Measurements from ENCODE around the gene PLEKHO1.

The PLEKHO1 gene

DNA sequence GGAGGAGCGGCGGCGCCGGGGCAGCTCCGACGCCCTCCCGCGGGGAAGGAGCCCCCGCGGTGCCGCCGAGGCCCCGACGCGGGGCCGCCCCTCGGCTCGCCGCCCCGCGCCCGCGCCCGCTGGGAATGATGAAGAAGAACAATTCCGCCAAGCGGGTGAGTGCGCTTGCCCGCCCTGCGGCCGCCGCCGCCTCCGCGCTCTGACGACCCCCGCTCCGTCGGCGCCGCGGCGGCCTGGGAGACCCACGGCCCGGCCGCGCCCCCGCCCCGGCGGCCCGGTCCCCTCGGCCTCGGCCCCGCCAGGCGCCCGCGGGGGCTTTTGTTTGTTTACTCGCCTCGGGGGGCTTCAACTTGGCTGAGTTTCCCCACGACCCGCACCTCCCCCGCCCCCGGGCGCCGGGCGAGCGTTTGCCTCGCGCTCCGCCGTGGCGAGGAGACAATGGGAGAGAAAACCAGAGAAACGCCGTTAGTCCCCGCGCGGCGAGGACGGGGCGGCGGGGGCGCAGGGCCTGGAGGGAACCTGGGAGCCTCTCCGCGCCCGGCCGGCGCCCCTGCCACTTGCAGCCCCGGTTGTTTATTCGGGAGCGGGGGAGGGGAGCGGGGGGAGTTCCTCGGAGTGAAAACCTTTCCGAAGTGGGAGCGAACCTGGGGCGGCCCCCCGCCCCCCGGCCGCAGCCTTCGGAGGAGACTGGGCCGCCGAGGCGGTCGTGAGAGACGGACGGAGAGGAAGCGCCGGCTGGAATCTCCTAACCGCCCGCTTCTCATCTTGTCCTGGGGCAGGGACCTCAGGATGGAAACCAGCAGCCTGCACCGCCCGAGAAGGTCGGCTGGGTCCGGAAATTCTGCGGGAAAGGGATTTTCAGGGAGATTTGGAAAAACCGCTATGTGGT lies 661 bp downstream of the PLEKHO1 start:
- no peak for DNase-seq (ENCODE audit: low spot score)

DNA sequence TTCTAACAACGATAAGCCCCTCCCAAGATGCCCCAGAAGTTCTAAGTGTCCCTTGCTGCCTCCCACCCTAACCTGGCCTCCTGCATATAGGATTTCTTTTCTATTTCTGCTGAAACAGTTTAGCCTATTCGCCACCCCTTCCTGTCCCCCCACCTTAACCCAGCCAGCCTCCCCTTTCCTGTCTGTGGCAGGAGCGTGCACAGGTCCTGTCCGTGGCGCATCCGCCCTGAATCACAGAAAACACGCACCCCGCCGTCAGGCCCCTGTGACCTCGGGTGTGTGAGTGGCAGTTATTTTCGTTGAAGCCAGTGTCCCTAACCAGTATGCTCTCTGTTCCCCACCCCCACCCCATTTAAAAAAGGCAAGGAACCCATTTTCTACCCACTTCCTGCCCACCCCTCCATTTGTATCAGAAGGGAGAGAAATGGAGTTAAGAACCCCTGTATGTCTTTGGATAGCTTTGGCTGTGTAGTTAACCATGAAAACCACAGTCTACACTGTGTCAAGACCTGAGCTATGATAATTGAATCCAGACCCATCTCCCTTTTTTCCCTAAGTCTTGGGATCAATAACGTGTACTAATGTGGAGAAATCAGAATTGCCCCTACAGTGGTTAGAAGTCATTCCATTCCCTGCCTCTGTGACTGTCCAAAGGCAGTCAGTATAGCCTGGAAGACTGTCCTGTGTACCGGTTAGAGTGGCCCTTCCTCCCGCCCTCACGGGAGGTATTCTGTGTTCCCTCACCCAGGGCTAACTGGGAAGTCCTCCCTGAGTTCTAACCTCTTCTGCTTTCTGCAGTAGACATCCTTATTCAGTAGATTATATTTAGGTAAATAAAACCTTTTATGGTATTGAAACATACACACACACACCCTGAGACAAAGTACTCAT lies 1.8 kb downstream of the PLEKHO1 start:
- no peak for DNase-seq (ENCODE audit: low spot score)

DNA sequence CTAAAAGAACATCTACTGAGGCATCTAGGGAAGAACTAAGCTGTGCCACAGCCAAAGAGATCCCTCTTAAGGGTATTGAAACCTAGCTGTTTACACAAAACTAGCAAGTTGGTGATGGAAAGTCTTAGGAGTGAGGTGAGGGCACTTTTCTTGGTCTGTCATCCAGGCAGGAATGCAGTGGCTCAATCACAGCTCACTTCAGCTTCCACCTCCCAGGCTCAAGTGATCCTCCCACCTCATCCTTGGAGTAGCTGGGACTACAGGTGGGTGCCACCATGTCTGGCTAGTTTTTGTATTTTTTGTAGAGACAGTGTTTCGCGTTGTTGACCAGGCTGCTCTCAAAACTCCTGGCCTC lies 2.4 kb downstream of the PLEKHO1 start:
- DNase-seq (ENCODE audit: low spot score), result peak; percentile 47

DNA sequence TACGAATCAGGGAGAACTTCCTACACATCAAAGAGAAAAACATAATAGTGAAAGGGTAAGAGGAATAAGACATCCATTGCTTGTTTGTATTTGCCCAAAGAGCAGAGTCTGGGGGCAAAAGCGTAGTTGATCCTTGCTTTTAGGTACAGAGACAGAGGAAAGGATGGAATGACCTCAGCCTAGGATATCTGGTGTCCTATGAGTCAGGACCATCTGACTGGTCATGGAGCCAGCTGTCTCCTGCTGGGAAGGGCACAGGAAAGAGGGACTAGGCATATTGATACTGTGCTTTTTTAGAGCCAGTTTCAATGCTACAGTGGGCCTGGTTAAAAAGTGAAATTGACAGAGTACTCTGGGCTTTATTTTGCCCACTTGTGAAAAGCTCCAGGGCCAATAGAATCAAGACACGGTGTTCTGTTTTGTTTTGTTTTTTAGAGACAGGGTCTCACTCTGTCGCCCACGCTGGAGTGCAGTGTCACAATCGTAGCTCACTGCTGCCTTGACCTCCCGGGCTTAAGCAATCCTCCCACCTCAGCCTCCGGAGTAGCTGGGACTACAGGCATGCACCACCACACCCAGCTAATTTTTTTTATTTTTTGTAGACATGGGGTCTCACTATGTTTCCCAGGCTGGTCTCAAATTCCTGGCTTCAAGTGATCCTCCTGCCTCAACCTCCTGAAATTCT lies 3.2 kb downstream of the PLEKHO1 start:
- DNase-seq (ENCODE audit: low spot score), result peak; percentile 71

DNA sequence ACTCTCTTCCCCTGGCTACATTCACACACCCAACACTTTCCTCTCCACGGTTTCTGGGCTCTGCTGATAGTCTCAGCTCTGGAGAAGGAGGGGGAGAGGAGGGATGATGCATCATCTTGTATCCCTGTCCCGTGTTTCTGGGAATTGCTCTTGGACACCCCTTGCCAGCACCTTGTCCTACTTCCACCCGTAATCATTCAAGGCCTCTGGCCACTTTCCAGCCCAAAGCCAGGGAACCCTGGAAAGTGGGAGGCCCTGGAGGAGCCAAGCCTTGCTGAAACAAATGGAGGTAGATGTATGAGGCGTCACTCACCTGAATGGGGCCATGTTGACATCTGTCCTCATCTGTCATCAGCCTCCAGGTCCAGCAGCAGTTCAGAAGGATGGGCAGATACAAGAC lies 4.4 kb downstream of the PLEKHO1 start:
- DNase-seq (ENCODE audit: low spot score), result no peak

DNA sequence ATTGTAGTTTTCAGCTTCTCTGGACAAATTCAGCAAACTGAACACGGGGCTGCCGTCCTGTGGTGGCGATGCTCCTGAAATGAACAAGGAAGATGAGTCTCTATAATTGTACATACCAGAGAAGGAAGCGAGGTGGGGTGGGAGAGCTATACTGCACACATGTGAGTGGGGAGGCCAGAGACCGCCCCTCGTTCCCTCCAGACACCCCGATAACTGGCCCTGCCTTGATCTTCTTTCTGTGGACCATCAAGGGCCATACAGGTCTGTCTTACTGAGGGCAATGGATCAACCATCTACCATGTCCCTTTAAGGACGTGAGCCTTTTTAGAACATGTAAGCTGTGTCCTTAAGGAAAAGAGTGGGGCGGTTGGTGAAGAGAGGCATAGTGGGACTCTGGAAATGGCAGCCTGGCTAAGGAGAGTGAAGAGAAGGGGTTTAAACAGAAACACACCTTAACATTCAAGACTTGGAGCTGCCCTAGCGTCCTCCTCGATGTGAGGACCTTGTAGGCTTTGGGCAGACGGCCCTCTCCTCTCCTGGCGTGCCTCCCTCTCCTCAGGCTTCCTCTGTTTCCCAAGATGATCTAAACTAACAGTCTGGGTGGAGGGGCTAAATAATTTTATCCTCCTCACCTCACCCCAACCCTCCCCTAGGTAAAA lies 5.8 kb downstream of the PLEKHO1 start:
- DNase-seq (ENCODE audit: low spot score), result no peak

DNA sequence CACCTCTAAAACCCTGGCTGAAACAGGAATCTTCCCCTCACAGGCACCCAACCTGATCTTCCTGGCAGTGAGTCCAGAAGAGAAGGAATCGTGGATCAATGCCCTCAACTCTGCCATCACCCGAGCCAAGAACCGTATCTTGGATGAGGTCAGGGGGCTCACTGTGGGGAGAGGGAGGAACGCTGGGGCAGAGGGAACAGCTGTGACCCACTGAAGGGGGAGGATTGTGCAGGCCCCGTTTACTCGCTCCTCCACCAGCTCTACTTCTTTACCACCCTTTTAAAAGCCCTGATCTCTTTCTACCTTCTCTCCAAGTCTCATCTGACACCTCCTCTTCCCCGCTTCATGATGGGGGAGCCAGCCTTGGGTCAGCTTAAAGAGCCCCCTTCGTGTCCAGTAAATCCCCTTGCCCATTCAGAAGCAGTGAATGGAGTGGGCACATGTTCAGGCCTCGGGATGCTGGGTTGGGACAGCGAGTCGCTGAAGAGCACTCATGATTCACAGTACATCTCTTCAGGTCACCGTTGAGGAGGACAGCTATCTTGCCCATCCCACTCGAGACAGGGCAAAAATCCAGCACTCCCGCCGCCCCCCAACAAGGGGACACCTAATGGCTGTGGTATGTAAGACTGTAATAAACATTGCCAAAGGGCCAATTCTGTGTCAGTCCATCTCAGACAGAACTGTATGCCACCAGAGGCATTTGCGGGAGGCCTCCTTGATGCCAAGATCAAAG lies 7.3 kb downstream of the PLEKHO1 start:
- no peak for DNase-seq (ENCODE audit: low spot score)

DNA sequence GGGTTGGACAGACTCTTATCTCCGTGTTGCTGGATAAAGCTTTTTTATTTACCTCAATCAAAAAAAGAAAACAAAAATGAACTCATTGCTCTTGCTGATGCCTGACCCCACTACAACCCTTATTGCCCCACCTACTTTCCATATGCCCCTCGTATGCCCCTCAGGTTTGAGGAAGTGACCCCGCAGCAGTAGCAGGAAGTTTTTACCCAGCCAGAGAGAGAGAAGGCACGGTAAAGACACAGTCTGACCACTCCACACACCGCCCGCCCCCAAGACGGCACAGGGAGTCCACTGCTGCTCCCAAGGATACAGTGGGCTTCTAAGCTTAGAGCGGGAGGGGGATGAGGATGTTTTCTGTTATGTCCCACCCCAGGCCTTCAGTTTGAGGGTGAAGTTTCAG lies 9.8 kb downstream of the PLEKHO1 start:
- no peak for DNase-seq (ENCODE audit: low spot score)

DNA sequence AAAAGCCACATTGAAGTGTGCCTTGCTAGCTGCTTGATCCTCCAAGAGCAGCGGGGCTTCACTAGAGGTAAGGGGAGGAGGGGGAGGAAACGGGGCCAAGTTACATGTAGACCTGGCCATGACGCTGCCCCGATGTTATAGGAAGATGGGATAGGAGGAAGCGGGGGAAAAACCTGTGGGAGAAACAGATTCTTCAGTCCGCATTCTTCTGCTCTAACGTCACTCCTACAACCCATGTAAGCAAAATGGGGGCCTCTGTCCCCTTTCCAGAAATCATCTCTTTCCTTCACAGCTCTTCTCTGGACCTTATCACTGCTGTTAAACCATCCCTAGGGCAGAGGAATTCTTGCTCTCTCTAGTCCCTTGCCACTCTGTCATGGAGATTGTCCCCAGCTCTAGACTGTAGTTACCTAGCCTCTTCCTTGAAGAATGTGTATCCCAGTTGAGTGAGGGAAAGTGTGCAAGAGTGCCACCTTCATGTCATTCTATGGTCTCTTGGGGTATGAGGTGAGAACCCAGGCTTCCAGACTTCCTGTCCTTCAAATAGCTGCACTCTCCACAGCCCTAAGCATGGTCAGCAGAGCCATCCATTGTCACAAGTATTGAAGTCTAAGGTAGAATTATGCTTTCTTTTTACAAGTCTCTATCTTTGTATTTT lies 11.4 kb downstream of the PLEKHO1 start:
- no peak for DNase-seq (ENCODE audit: low spot score)

DNA sequence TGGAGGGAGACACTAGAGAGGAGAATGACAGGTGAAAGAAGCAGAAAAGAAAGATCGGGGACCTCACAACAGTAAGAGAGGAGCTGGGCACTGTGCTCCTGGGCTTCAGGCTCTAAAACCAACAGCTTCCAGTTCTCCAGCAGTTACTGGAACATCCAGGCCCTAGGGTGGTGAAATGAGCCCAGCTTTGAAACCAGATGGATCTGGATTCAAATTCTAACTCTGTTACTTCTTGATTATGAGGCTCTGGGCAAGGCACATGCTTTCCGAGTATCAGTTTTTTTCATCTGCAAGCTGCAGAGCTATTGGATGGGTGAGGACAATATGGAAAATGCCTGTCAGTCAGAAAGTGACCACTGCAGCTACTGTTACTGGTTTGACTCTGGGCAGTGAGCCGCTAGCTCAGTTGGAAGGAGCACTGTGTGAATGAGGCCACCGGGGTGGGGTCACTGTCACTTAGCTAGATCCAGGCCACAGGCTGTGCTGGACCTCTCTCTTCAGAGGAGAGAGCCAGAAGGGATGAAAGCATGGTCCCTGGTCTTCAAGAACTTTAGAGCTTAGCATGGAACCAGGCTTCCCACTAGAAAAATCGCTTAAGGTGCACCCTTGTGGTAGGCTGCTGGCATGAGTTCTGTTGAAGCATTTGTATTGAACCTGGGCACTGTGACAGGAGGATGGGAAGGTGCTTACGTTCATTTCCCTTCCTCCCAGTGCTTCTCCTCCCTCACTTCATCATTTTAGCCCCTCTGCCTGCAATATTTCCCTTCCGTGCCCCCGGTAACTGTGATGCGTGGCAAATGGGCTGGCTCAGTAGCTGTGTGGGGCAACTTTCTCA lies 12.2 kb downstream of the PLEKHO1 start:
- DNase-seq (ENCODE audit: low spot score), result peak; percentile 22

DNA sequence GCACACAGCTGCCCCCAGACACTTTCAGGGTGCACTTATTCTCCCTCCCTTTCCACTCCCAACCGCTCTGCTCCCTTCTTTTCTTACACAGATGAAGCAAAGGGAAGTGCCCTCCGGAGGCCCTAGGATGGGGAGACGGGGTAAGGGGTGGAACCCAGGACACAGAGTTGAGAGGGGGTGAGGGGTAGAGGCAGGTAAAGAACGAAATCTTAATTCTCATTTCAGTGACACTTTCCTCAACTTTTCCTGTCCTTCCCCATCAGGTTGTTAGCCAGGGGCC lies 12.8 kb downstream of the PLEKHO1 start:
- DNase-seq (ENCODE audit: low spot score), result no peak

DNA sequence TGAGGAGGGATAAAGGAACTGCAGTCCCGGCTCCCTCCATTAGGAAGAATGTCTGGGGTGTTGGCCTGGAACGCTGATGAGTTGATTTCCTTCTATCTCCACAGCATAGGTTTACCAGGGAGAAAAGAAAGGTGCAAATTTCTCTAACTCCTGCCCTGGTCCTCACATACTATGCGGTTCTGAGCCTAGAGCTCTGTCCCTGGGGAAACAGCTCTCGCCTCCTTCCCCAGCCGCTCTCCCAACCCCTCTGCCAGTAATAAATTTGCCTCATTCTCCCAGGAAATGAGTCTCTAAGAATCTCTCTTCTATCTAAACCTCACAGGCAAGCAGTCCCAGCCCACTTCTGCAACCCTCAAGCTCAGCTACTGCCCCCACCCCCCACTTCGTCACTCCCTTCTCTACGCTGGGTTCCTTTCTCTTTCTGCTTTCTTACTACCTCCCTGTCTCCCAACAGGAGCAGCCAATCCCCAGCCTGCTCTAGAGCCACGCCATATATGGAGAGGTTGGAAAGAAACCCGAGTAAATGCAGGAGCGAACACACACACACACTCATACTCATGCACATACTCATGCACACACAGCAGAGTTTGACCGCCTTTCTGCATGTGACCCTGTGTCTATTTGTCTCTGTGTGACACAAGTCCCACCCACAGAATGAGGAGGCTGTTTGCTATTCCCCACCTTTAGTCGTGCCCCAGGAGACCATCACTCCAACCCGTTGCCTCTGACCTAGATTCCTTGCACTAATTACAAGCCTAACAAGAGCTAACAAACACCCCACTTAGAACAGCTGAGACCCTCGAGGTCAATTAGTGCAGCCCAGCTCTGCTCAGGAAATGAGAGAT lies 13.4 kb downstream of the PLEKHO1 start:
- DNase-seq (ENCODE audit: low spot score), result peak; percentile 99

DNA sequence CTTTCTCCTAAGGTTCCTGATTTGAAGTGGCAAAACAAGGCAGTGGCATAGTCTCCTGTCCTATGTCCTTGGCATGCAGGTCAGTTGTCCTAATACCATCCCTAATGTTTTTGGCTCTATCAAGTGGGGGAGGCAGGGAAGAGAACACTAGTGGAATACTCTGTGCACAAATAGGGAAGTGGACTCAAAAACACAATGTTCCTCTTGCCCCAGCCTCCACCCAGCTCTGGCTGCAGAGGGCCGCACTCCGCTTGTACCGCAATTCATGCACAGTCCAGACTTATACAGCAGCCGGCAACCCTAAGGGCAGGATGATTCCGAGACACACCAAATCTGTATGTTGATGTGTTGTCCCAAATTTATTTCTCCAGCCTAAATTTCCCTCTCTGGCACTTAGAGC lies 14.5 kb downstream of the PLEKHO1 start:
- no peak for DNase-seq (ENCODE audit: low spot score)

DNA sequence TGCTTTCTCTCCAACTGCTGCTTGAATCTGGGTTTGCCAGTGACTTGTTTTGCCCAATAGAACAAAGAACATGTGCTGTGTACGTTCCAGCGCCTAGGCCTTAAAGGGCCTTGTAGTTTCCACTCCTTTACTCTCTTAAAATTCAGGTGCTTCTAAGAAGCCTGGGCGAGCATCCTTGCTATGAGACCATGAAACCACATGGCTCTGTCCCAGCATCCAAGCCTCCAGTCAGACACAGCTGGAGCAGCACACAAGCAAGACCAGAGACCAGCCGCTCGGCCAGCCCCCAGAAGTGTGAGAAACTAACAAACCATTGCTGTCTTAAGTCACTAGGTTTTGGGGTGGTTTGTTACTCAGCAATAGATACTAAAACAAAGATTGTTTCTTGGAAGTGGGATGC lies 15.1 kb downstream of the PLEKHO1 start:
- no peak for DNase-seq (ENCODE audit: low spot score)

DNA sequence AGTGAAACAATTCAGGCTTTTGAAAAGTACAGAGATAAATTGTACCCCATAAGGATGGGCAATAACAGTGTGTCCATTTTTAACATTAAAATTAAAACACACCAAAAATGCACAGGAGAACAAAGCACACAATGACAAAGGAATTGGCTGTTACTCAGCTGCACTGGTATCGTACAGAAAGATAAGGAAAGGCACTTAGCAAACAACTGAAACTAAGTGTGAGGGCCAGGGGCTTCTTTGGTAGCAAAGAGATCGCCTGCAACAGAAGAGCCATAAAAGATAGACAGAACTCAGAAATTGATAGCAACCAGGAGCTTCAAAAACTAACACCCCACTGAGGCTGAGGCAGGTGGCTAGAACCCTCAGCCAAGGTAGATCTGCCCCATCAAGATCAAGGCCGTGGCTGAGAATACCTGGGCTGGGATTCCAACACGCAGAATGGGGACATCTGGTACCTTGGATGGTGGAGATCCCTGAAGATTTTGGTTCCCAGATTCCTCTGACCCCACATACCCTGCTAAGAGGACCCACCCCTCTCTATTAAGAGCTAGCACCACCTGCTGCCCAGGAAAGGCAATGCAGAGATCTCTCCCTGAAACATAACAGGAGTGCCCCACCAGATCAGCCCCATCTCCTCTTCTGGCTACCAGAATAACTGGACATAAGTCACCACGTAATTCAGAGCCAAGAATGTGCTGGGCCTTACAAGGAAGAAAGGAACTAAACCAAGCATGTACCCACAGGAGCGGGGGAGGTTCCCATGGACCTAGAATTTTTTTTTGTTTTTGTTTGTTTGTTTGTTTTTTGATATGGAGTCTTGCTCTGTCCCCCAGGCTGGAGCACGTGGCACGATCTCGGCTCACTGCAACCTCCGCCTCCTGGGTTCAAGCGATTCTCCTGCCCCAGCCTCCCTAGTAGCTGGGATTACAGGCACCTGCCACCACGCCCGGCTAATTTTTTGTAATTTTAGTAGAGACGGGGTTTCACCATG lies 16.2 kb downstream of the PLEKHO1 start:
- DNase-seq (ENCODE audit: low spot score), result peak; percentile 47

DNA sequence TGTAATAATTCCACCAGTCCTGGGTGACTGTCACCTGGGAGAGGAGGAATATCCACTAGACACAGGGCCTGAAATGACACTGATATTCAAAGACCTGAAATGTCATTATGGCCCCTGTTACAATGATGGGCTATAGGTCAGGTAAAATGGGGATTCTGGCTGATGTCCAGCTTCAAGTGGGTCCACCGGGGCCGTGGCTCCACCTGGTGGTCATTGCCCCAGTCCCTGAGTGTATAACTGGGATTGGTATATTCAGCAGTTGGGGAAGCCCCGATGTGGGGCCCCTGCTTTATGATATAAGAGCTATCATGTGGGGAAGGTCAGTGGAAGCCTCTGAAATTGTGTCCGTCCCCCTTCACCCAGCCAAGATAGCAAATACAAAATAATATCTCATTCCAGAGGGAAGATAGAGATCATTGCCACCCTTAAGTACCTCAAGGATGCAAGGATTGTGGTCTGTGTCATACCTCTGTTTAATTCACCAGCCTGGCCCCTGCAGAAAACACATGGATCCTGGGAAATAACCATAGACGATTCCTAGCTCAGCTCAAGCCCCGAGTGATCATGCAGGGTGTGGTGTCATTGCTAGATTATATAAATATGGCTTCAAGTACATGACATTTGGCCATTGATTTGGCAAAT lies 19.4 kb downstream of the PLEKHO1 start:
- DNase-seq (ENCODE audit: low spot score), result peak; percentile 62

DNA sequence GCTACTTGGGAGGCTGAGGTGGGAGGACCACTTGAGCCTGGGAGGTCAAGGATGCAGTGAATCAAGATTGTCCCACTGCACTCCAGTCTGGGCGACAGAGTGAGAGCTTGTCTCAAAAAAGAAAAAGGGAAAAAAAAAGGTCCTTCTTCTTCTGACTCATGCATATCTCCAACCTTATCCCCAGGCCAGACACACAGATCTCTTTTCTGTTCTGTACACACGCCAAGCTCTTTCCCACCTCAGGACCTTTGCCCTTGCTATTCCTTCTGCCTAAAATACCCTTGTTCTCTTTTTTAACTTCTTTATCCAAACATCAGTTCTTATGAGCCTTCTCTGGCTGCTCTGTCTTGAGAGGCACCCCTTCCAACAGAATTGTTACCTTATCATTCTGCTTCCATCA lies 22.1 kb downstream of the PLEKHO1 start:
- DNase-seq (ENCODE audit: low spot score), result no peak

All from kidney tubule cell (primary cell).